GM21576 (cell line): ENCODE data around the gene NPAS2.

Experiments
- ATAC-seq: cut with Tn5 transposase; IDR thresholded peaks from one replicate; pipeline ENCODE4 v1.9.1; 2021; ENCODE audit warnings: mild to moderate bottlenecking, moderate library complexity; ENCODE audit not compliant: unreplicated experiment

The NPAS2 gene

GRCh38 chr2:100852999-100853908 lies 33.3 kb downstream of the NPAS2 start:
- no peak for ATAC-seq

GRCh38 chr2:100853909-100854810 lies 34.2 kb downstream of the NPAS2 start:
- ATAC-seq = no peak

- no peak for ATAC-seq
Measured at GRCh38 chr2:100855084-100855483, 35.1 kb downstream of the NPAS2 start.

GRCh38 chr2:100855606-100856005 lies 35.7 kb downstream of the NPAS2 start:
- ATAC-seq = no peak

- no peak for ATAC-seq
Measured at GRCh38 chr2:100856732-100857131, 36.8 kb downstream of the NPAS2 start.

GRCh38 chr2:100857341-100857740 lies 37.4 kb downstream of the NPAS2 start:
- ATAC-seq = no peak

GRCh38 chr2:100857915-100858314 lies 38.0 kb downstream of the NPAS2 start:
- no peak for ATAC-seq

GRCh38 chr2:100859902-100860301 lies 40.0 kb downstream of the NPAS2 start:
- ATAC-seq = no peak

GRCh38 chr2:100861340-100861739 lies 41.4 kb downstream of the NPAS2 start:
- ATAC-seq = no peak

- no peak for ATAC-seq
Measured at GRCh38 chr2:100862081-100862480, 42.1 kb downstream of the NPAS2 start.

- no peak for ATAC-seq
Measured at GRCh38 chr2:100865816-100866460, 46.0 kb downstream of the NPAS2 start.

GRCh38 chr2:100868083-100868482 lies 48.1 kb downstream of the NPAS2 start:
- no peak for ATAC-seq

GRCh38 chr2:100869120-100869519 lies 49.2 kb downstream of the NPAS2 start:
- ATAC-seq = no peak

- ATAC-seq = no peak
Measured at GRCh38 chr2:100870652-100871531, 51.0 kb downstream of the NPAS2 start.

GRCh38 chr2:100875516-100876230 lies 55.7 kb downstream of the NPAS2 start:
- no peak for ATAC-seq

GRCh38 chr2:100876231-100876860 lies 56.4 kb downstream of the NPAS2 start:
- no peak for ATAC-seq

GRCh38 chr2:100877555-100877954 lies 57.6 kb downstream of the NPAS2 start:
- ATAC-seq = no peak

GRCh38 chr2:100878000-100878791 lies 58.3 kb downstream of the NPAS2 start:
- ATAC-seq = no peak
